Tongue (tissue), 2 donors: ENCODE data around the gene SFMBT2. TPM values are rescaled to one million over a fixed set of nuclear protein-coding genes. Genes with fewer than 3 reads are reported as not detected.

Source experiments
- DNase-seq: peaks from one replicate; pipeline ENCODE4 v3.0.0-alpha.2; 2015
- total RNA-seq: library from RNA; depleted of rRNA; stranded (reverse); fragments of >200 nt; gene quantifications from one replicate; pipeline ENCODE4 v1.2.3, GENCODE V29; 2014

Gene SFMBT2
- total RNA-seq, 1 donor from 2014 or later: 6.7 TPM

GRCh38 chr10:7425691-7426090 lies 14.9 kb upstream of the SFMBT2 start:
- no peak for DNase-seq

- DNase-seq: no peak
Observed at GRCh38 chr10:7424919-7425318, 14.1 kb upstream of the SFMBT2 start.

- no peak for DNase-seq
Observed at GRCh38 chr10:7424315-7424714, 13.5 kb upstream of the SFMBT2 start.

- DNase-seq: no peak
Observed at GRCh38 chr10:7423521-7423920, 12.7 kb upstream of the SFMBT2 start.

GRCh38 chr10:7421526-7421925 lies 10.7 kb upstream of the SFMBT2 start:
- DNase-seq: no peak

- no peak for DNase-seq
Observed at GRCh38 chr10:7419998-7420397, 9.2 kb upstream of the SFMBT2 start.

GRCh38 chr10:7417807-7418206 lies 7.0 kb upstream of the SFMBT2 start:
- no peak for DNase-seq

- peak; percentile 58 for DNase-seq
Observed at GRCh38 chr10:7417103-7417623, 6.3 kb upstream of the SFMBT2 start.

- no peak for DNase-seq
Observed at GRCh38 chr10:7414766-7415165, 3.9 kb upstream of the SFMBT2 start.

- no peak for DNase-seq
Observed at GRCh38 chr10:7412928-7413282, 2.1 kb upstream of the SFMBT2 start.

GRCh38 chr10:7412237-7412927 lies 1.5 kb upstream of the SFMBT2 start:
- DNase-seq: peak; percentile 57

GRCh38 chr10:7411671-7412128 lies 866 bp upstream of the SFMBT2 start:
- DNase-seq: peak; percentile 36

- peak; percentile 40 for DNase-seq
Observed at GRCh38 chr10:7410301-7410861, 453 bp downstream of the SFMBT2 start.

GRCh38 chr10:7409732-7410168 lies 1.1 kb downstream of the SFMBT2 start:
- DNase-seq: peak; percentile 37

GRCh38 chr10:7409045-7409731 lies 1.6 kb downstream of the SFMBT2 start:
- DNase-seq: peak; percentile 51

- peak; percentile 80 for DNase-seq
Observed at GRCh38 chr10:7408291-7409044, 2.4 kb downstream of the SFMBT2 start.

- peak; percentile 69 for DNase-seq
Observed at GRCh38 chr10:7407368-7408290, 3.2 kb downstream of the SFMBT2 start.

- peak; percentile 20 for DNase-seq
Observed at GRCh38 chr10:7406712-7407333, 4.0 kb downstream of the SFMBT2 start.

GRCh38 chr10:7405637-7406036 lies 5.2 kb downstream of the SFMBT2 start:
- DNase-seq: no peak

- DNase-seq: no peak
Observed at GRCh38 chr10:7403620-7404019, 7.2 kb downstream of the SFMBT2 start.

- no peak for DNase-seq
Observed at GRCh38 chr10:7401782-7402181, 9.1 kb downstream of the SFMBT2 start.
